ENCODE results near the gene POMT1. TPM values are rescaled to one million over a fixed set of nuclear protein-coding genes. Genes with fewer than 3 reads are reported as not detected.
"Not testable (repeated sequence)": the region's sequence is repeated elsewhere in the genome, so short reads cannot be mapped to it uniquely, and the experiment has no call there.

POMT1 gene
- total RNA-seq, 1 donor from 2014 or later = 34.8 TPM

- H3K4me3 ChIP-seq (ENCODE audit: insufficient read depth, low read depth, low read length) = no peak overlapping the region
- Mint-ChIP-seq H3K9me3 (ENCODE audit: unreplicated experiment) (peaks cover 56% of the 10 kb centered on the region), H3K27ac (ENCODE audit: unreplicated experiment) (no peak overlapping the region), H3K4me1 (ENCODE audit: low read depth, unreplicated experiment) (no peaks in the 10 kb centered on the region), H3K36me3 (ENCODE audit: low read depth, unreplicated experiment) (peaks cover 13% of the 10 kb centered on the region), H3K4me3 (ENCODE audit: unreplicated experiment) (no peak overlapping the region), H3K27me3 (ENCODE audit: low read depth, unreplicated experiment) (peaks cover 52% of the 10 kb centered on the region)
- TF ChIP-seq, protein P1, sequence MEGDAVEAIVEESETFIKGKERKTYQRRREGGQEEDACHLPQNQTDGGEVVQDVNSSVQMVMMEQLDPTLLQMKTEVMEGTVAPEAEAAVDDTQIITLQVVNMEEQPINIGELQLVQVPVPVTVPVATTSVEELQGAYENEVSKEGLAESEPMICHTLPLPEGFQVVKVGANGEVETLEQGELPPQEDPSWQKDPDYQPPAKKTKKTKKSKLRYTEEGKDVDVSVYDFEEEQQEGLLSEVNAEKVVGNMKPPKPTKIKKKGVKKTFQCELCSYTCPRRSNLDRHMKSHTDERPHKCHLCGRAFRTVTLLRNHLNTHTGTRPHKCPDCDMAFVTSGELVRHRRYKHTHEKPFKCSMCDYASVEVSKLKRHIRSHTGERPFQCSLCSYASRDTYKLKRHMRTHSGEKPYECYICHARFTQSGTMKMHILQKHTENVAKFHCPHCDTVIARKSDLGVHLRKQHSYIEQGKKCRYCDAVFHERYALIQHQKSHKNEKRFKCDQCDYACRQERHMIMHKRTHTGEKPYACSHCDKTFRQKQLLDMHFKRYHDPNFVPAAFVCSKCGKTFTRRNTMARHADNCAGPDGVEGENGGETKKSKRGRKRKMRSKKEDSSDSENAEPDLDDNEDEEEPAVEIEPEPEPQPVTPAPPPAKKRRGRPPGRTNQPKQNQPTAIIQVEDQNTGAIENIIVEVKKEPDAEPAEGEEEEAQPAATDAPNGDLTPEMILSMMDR (IDR thresholded peaks at IDR 0.05; ENCODE audit: insufficient read depth, low read depth, low read length) = no peak
- peak; percentile 97 for TF ChIP-seq EZH2 (IDR thresholded peaks at IDR 0.05; ENCODE audit: insufficient read depth, low read length)
- H3K4me2 ChIP-seq (ENCODE audit: low read length) = peak overlapping the region; percentile 79
- DNase-seq (ENCODE audit: low read depth) (no peak), FAIRE-seq (no peak)
- no peak overlapping the region for H3K27ac ChIP-seq (ENCODE audit: low read depth, low read length)
- H2AFZ ChIP-seq (ENCODE audit: low read depth, low read length) = no peak overlapping the region
- H3K4me1 ChIP-seq (ENCODE audit: insufficient read depth, low read length) = peaks cover 3% of the 10 kb centered on the region
- no peak overlapping the region for H3K9ac ChIP-seq (ENCODE audit: low read length)
- H3K36me3 ChIP-seq (ENCODE audit: insufficient read depth, low read length) = no peaks in the 10 kb centered on the region
- peaks cover 25% of the 10 kb centered on the region for H3K27me3 ChIP-seq (ENCODE audit: insufficient read depth, low read length)
- no peaks in the 10 kb centered on the region for H3K79me2 ChIP-seq (ENCODE audit: insufficient read depth, low read length)
- peaks cover 16% of the 10 kb centered on the region for H3K9me3 ChIP-seq (ENCODE audit: insufficient read depth, low read depth, low read length)
- H4K20me1 ChIP-seq (ENCODE audit: insufficient read depth, low read length) = no peaks in the 10 kb centered on the region
These were observed 43.1 kb downstream of the POMT1 start for GRCh38 chr9:131545786-131546335.

DNA sequence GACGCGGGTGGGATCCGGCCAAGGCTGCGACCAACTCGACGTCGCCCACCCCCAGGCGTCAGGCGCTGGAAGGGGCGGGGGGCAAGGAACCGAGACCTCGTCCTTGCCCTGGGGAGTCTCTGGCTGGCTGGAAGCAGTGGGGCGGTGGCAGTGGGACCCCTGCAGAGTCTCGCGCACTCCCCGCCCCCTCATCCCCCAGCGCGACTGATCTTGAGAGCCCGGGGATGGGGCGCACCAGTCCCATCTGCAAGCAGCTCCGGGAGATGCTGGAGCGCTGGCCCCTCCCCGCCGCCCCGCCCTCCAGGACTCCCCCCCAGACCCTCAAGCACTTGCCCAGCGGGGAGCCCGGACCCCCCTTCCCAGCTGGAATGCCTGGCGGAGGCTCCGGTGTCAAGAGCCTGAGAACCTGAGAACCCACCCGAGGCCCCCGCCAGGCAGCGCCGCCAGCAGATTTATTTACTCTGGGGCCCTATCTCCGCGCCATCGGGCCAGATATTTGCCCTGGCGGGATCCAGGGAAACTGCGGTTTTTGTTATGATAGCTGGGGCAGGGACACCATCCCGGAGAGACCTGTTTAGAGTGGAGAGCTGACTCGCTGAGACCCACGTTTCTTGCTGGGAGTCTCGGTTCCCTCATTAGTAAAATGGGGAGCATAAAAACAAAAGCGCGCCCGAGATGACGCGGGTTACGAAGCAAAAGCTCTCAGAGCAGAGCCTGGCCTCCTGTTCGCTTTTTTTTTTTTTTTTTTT is 43.8 kb downstream of the POMT1 start:
- TF ChIP-seq EZH2 (IDR thresholded peaks at IDR 0.05; ENCODE audit: insufficient read depth, low read length) = no peak
- TF ChIP-seq, protein P1 (IDR thresholded peaks at IDR 0.05; ENCODE audit: insufficient read depth, low read depth, low read length) = no peak
- H3K27me3 Mint-ChIP-seq (ENCODE audit: low read depth, unreplicated experiment) = peaks cover 55% of the 10 kb centered on the region
- Histone ChIP-seq H3K9me3 (ENCODE audit: insufficient read depth, low read depth, low read length) (peaks cover 16% of the 10 kb centered on the region), H3K27me3 (ENCODE audit: insufficient read depth, low read length) (peaks cover 25% of the 10 kb centered on the region), H3K27ac (ENCODE audit: low read depth, low read length) (no peak overlapping the region), H3K4me1 (ENCODE audit: insufficient read depth, low read length) (peaks cover 3% of the 10 kb centered on the region), H2AFZ (ENCODE audit: low read depth, low read length) (no peak overlapping the region), H3K4me2 (ENCODE audit: low read length) (peak overlapping the region; percentile 79), H4K20me1 (ENCODE audit: insufficient read depth, low read length) (no peaks in the 10 kb centered on the region), H3K9ac (ENCODE audit: low read length) (no peak overlapping the region), H3K4me3 (ENCODE audit: insufficient read depth, low read depth, low read length) (peak overlapping the region; percentile 33), H3K36me3 (ENCODE audit: insufficient read depth, low read length) (no peaks in the 10 kb centered on the region), H3K79me2 (ENCODE audit: insufficient read depth, low read length) (no peaks in the 10 kb centered on the region)
- H3K4me1 Mint-ChIP-seq (ENCODE audit: low read depth, unreplicated experiment) = no peaks in the 10 kb centered on the region
- H3K27ac Mint-ChIP-seq (ENCODE audit: unreplicated experiment) = no peak overlapping the region
- peaks cover 15% of the 10 kb centered on the region for H3K36me3 Mint-ChIP-seq (ENCODE audit: low read depth, unreplicated experiment)
- H3K4me3 Mint-ChIP-seq (ENCODE audit: unreplicated experiment) = no peak overlapping the region
- FAIRE-seq = no peak
- peaks cover 56% of the 10 kb centered on the region for H3K9me3 Mint-ChIP-seq (ENCODE audit: unreplicated experiment)
- DNase-seq (ENCODE audit: low read depth) = no peak

DNA sequence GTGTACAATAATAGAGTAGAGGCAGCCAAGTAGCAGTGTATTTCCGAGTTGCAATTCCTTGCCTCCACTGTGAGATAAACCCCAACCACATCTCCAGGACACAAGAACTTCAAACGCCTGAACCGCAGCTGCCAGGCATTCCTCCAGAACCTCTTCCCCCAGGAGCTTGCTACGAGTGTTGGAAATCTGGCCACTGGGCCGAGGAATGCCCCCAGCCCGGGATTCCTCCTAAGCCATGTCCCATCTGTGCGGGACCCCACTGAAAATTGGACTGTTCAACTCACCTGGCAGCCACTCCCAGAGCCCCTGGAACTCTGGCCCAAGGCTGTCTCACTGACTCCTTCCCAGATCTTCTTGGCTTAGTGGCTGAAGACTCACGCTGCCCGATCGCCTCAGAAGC is 46.5 kb downstream of the POMT1 start:
- H4K20me1 ChIP-seq (ENCODE audit: insufficient read depth, low read length); FAIRE-seq; H3K36me3 ChIP-seq (ENCODE audit: insufficient read depth, low read length); H3K9ac ChIP-seq (ENCODE audit: low read length); DNase-seq (ENCODE audit: low read depth); H3K4me3 ChIP-seq (ENCODE audit: insufficient read depth, low read depth, low read length); H3K4me1 ChIP-seq (ENCODE audit: insufficient read depth, low read length); H3K4me2 ChIP-seq (ENCODE audit: low read length); H3K4me1 Mint-ChIP-seq (ENCODE audit: low read depth, unreplicated experiment); H3K9me3 ChIP-seq (ENCODE audit: insufficient read depth, low read depth, low read length); H3K27ac ChIP-seq (ENCODE audit: low read depth, low read length); H2AFZ ChIP-seq (ENCODE audit: low read depth, low read length); H3K27ac Mint-ChIP-seq (ENCODE audit: unreplicated experiment); H3K79me2 ChIP-seq (ENCODE audit: insufficient read depth, low read length); H3K4me3 Mint-ChIP-seq (ENCODE audit: unreplicated experiment): not testable (repeated sequence)
- peaks cover 34% of the 10 kb centered on the region for H3K27me3 ChIP-seq (ENCODE audit: insufficient read depth, low read length)
- Mint-ChIP-seq H3K9me3 (ENCODE audit: unreplicated experiment) (peaks cover 43% of the 10 kb centered on the region), H3K36me3 (ENCODE audit: low read depth, unreplicated experiment) (peaks cover 18% of the 10 kb centered on the region), H3K27me3 (ENCODE audit: low read depth, unreplicated experiment) (peaks cover 66% of the 10 kb centered on the region)

DNA sequence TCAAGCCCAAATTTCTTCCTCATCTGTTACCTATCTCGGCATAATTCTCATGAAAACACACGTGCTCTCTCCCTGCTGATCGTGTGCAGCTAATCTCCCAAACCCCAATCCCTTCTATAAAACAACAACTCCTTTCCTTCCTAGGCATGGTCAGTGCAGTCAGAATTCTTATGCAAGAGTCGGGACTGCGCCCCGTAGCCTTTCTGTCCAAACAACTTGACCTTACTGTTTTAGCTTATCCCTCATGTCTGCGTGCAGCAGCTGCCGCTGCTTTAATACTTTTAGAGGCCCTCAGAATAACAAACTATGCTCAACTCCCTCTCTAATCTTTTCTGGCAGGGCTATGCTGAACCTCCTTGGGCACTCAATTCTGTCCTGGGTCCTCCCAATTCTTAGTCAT is 47.7 kb downstream of the POMT1 start:
- H3K4me1 Mint-ChIP-seq (ENCODE audit: low read depth, unreplicated experiment); H3K27ac Mint-ChIP-seq (ENCODE audit: unreplicated experiment); H3K79me2 ChIP-seq (ENCODE audit: insufficient read depth, low read length); H4K20me1 ChIP-seq (ENCODE audit: insufficient read depth, low read length); H3K4me3 Mint-ChIP-seq (ENCODE audit: unreplicated experiment); DNase-seq (ENCODE audit: low read depth); H3K27ac ChIP-seq (ENCODE audit: low read depth, low read length); H3K4me3 ChIP-seq (ENCODE audit: insufficient read depth, low read depth, low read length); H2AFZ ChIP-seq (ENCODE audit: low read depth, low read length); H3K36me3 ChIP-seq (ENCODE audit: insufficient read depth, low read length); FAIRE-seq; H3K4me2 ChIP-seq (ENCODE audit: low read length); H3K9ac ChIP-seq (ENCODE audit: low read length); H3K4me1 ChIP-seq (ENCODE audit: insufficient read depth, low read length); H3K9me3 ChIP-seq (ENCODE audit: insufficient read depth, low read depth, low read length): not testable (repeated sequence)
- peaks cover 31% of the 10 kb centered on the region for H3K27me3 ChIP-seq (ENCODE audit: insufficient read depth, low read length)
- peaks cover 35% of the 10 kb centered on the region for H3K9me3 Mint-ChIP-seq (ENCODE audit: unreplicated experiment)
- peaks cover 63% of the 10 kb centered on the region for H3K27me3 Mint-ChIP-seq (ENCODE audit: low read depth, unreplicated experiment)
- H3K36me3 Mint-ChIP-seq (ENCODE audit: low read depth, unreplicated experiment) = peaks cover 17% of the 10 kb centered on the region
